Urinary bladder (tissue), 4 donors: ENCODE measurements around the gene IL4R. TPM values are rescaled to one million over a fixed set of nuclear protein-coding genes. Genes with fewer than 3 reads are reported as not detected.

Experiments
- DNase-seq: peaks from one replicate; pipeline ENCODE4 v3.0.0-alpha.2; 2015; ENCODE audit errors: extremely low spot score
- H3K27ac ChIP-seq: one replicate; pipeline ENCODE4 v1.5.1; 2013; ENCODE audit warnings: low read depth, mild to moderate bottlenecking, moderate library complexity
- H3K36me3 ChIP-seq: one replicate; pipeline ENCODE4 v1.6.1; 2013; ENCODE audit warnings: mild to moderate bottlenecking, moderate library complexity; ENCODE audit not compliant: insufficient read depth
- H3K4me1 ChIP-seq: one replicate; pipeline ENCODE4 v1.6.1; 2013; ENCODE audit warnings: mild to moderate bottlenecking, moderate library complexity; ENCODE audit not compliant: insufficient read depth
- H3K4me3 ChIP-seq: one replicate; pipeline ENCODE4 v1.5.1; 2013; ENCODE audit warnings: low read depth, low read length
- WGBS: extraction: QIAGEN DNeasy Blood & Tissue Kit; methylation state at CpG from one replicate; pipeline ENCODE4 v1.1.7; 2013; 5-methylcytosine and 5-hydroxymethylcytosine counted together
- polyA plus RNA-seq: library from polyadenylated mRNA; stranded (reverse); fragments of 200-250 nt; gene quantifications from one replicate; pipeline ENCODE4 v1.2.3, GENCODE V29; 2013
- total RNA-seq: library from RNA; depleted of rRNA; stranded (reverse); fragments of >200 nt; gene quantifications from one replicate; pipeline ENCODE4 v1.2.3, GENCODE V29; 2014
- donor health status: healthy with polysubstance abuse.
- donor health status: healthy.

The IL4R gene
- total and polyA plus RNA-seq, 2 donors: 26.2 to 75.2 TPM

- Histone ChIP-seq H3K4me3 (no peak overlapping the region), H3K27ac (no peak overlapping the region), H3K4me1 (no peaks in the 10 kb centered on the region), H3K36me3 (no peaks in the 10 kb centered on the region)
- WGBS: 93% methylated on average over 4 of the region's 4 CpGs
- no peak for DNase-seq
These were observed 40.1 kb downstream of the IL4R start for GRCh38 chr16:27353853-27354252.

- H3K27ac ChIP-seq: no peak overlapping the region
- H3K36me3 ChIP-seq: peaks cover 3% of the 10 kb centered on the region
These were observed 41.8 kb downstream of the IL4R start for GRCh38 chr16:27355610-27356009.

GRCh38 chr16:27356794-27357193 lies 43.0 kb downstream of the IL4R start:
- Histone ChIP-seq H3K27ac (no peak overlapping the region), H3K36me3 (peaks cover 3% of the 10 kb centered on the region)
- WGBS: 94% methylated on average over 4 of the region's 4 CpGs

More at GRCh38 chr16:27355610-27356009, 41.8 kb downstream of the IL4R start:
- Histone ChIP-seq H3K4me1 (no peaks in the 10 kb centered on the region), H3K4me3 (no peak overlapping the region)
- WGBS: 75% methylated on average over 12 of the region's 12 CpGs
- DNase-seq: no peak

GRCh38 chr16:27359051-27359450 lies 45.3 kb downstream of the IL4R start:
- peaks cover 8% of the 10 kb centered on the region for H3K36me3 ChIP-seq
- no peak overlapping the region for H3K4me3 ChIP-seq
- H3K27ac ChIP-seq: no peak overlapping the region
- 91% methylated on average over 4 of the region's 4 CpGs for WGBS
- no peak for DNase-seq
- H3K4me1 ChIP-seq: no peaks in the 10 kb centered on the region

More at GRCh38 chr16:27356794-27357193, 43.0 kb downstream of the IL4R start:
- DNase-seq: no peak
- H3K4me3 ChIP-seq: no peak overlapping the region
- H3K4me1 ChIP-seq: no peaks in the 10 kb centered on the region

- no peak for DNase-seq
- no peaks in the 10 kb centered on the region for H3K4me1 ChIP-seq
- H3K27ac ChIP-seq: no peak overlapping the region
- peaks cover 8% of the 10 kb centered on the region for H3K36me3 ChIP-seq
- 91% methylated on average over 6 of the region's 6 CpGs for WGBS
- H3K4me3 ChIP-seq: no peak overlapping the region
These were observed 45.8 kb downstream of the IL4R start for GRCh38 chr16:27359615-27360014.

- no peak overlapping the region for H3K27ac ChIP-seq
- 87% methylated on average over 3 of the region's 3 CpGs for WGBS
- H3K4me1 ChIP-seq: no peaks in the 10 kb centered on the region
- DNase-seq: no peak
- H3K36me3 ChIP-seq: peaks cover 8% of the 10 kb centered on the region
- no peak overlapping the region for H3K4me3 ChIP-seq
These were observed 48.2 kb downstream of the IL4R start for GRCh38 chr16:27361987-27362386.

GRCh38 chr16:27362570-27363245 lies 48.9 kb downstream of the IL4R start:
- no peaks in the 10 kb centered on the region for H3K4me1 ChIP-seq
- H3K36me3 ChIP-seq: peaks cover 8% of the 10 kb centered on the region
- DNase-seq: no peak
- WGBS: 88% methylated on average over 16 of the region's 16 CpGs
- no peak overlapping the region for H3K4me3 ChIP-seq
- H3K27ac ChIP-seq: no peak overlapping the region

GRCh38 chr16:27363246-27363632 lies 49.5 kb downstream of the IL4R start:
- WGBS: 96% methylated on average over 5 of the region's 5 CpGs
- no peak for DNase-seq
- Histone ChIP-seq H3K4me1 (no peaks in the 10 kb centered on the region), H3K36me3 (peaks cover 8% of the 10 kb centered on the region), H3K4me3 (no peak overlapping the region), H3K27ac (no peak overlapping the region)

GRCh38 chr16:27363797-27364196 lies 50.0 kb downstream of the IL4R start:
- no peak overlapping the region for H3K4me3 ChIP-seq
- H3K36me3 ChIP-seq: peaks cover 8% of the 10 kb centered on the region
- H3K27ac ChIP-seq: no peak overlapping the region
- H3K4me1 ChIP-seq: no peaks in the 10 kb centered on the region
- DNase-seq: no peak
- 75% methylated on average over 9 of the region's 9 CpGs for WGBS

GRCh38 chr16:27364493-27365141 lies 50.8 kb downstream of the IL4R start:
- H3K36me3 ChIP-seq: peaks cover 5% of the 10 kb centered on the region
- no peak for DNase-seq
- H3K4me1 ChIP-seq: no peaks in the 10 kb centered on the region
- no peak overlapping the region for H3K27ac ChIP-seq
- no peak overlapping the region for H3K4me3 ChIP-seq
- 56% methylated on average over 6 of the region's 6 CpGs for WGBS

- H3K4me1 ChIP-seq: no peaks in the 10 kb centered on the region
- H3K4me3 ChIP-seq: no peak overlapping the region
- H3K36me3 ChIP-seq: peaks cover 5% of the 10 kb centered on the region
- WGBS: 78% methylated on average over 7 of the region's 7 CpGs
- DNase-seq: no peak
- H3K27ac ChIP-seq: no peak overlapping the region
These were observed 51.6 kb downstream of the IL4R start for GRCh38 chr16:27365142-27366089.

- Histone ChIP-seq H3K4me1 (no peaks in the 10 kb centered on the region), H3K36me3 (peaks cover 5% of the 10 kb centered on the region), H3K4me3 (no peak overlapping the region), H3K27ac (no peak overlapping the region)
- no peak for DNase-seq
- 66% methylated on average over 14 of the region's 14 CpGs for WGBS
These were observed 53.1 kb downstream of the IL4R start for GRCh38 chr16:27366687-27367460.
